ENCODE data around the gene GNB4.

DNA sequence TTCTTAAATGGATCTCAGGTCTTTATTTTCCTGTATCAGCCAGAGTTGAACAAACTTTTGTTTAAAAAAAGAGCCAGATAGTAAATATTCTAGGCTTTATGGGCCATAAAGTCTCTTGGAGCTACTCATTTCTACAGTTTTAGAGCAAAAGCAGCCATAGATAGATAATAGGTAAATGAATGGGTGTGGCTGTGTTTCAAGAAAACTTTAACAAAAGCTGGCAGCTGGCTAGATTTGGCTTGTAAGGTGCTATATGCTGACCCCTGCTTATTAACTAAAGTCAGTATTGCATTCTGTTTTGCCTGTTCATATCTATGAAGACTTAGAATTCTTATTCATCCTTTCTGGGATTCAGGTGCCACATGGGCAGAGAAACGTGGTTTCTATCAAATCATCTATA lies 74.8 kb downstream of the GNB4 start:
- TF ChIP-seq, protein P1, sequence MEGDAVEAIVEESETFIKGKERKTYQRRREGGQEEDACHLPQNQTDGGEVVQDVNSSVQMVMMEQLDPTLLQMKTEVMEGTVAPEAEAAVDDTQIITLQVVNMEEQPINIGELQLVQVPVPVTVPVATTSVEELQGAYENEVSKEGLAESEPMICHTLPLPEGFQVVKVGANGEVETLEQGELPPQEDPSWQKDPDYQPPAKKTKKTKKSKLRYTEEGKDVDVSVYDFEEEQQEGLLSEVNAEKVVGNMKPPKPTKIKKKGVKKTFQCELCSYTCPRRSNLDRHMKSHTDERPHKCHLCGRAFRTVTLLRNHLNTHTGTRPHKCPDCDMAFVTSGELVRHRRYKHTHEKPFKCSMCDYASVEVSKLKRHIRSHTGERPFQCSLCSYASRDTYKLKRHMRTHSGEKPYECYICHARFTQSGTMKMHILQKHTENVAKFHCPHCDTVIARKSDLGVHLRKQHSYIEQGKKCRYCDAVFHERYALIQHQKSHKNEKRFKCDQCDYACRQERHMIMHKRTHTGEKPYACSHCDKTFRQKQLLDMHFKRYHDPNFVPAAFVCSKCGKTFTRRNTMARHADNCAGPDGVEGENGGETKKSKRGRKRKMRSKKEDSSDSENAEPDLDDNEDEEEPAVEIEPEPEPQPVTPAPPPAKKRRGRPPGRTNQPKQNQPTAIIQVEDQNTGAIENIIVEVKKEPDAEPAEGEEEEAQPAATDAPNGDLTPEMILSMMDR (IDR thresholded peaks at IDR 0.05), result no peak
- TF ChIP-seq, protein P2, sequence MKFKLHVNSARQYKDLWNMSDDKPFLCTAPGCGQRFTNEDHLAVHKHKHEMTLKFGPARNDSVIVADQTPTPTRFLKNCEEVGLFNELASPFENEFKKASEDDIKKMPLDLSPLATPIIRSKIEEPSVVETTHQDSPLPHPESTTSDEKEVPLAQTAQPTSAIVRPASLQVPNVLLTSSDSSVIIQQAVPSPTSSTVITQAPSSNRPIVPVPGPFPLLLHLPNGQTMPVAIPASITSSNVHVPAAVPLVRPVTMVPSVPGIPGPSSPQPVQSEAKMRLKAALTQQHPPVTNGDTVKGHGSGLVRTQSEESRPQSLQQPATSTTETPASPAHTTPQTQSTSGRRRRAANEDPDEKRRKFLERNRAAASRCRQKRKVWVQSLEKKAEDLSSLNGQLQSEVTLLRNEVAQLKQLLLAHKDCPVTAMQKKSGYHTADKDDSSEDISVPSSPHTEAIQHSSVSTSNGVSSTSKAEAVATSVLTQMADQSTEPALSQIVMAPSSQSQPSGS (CRISPR knock-in tag; IDR thresholded peaks at IDR 0.05; ENCODE audit: borderline replicate concordance, low read depth), result no peak
- no peak for TF ChIP-seq TEAD1 (CRISPR knock-in tag; IDR thresholded peaks at IDR 0.05)
- TF ChIP-seq FOXP1 (CRISPR knock-in tag; IDR thresholded peaks at IDR 0.05; ENCODE audit: borderline replicate concordance), result no peak
- no peak for TF ChIP-seq ZNF232 (CRISPR knock-in tag; IDR thresholded peaks at IDR 0.05)
- TF ChIP-seq TEAD4 (CRISPR knock-in tag; IDR thresholded peaks at IDR 0.05), result no peak
- no peak for TF ChIP-seq ZNF317 (CRISPR knock-in tag; IDR thresholded peaks at IDR 0.05; ENCODE audit: borderline replicate concordance, low read depth)
